ENCODE results near the gene MAP2. TPM values are rescaled to one million over a fixed set of nuclear protein-coding genes. Genes with fewer than 3 reads are reported as not detected.

MAP2 gene
- total RNA-seq, 1 experiment from 2014 or later: 7.4 TPM

DNA sequence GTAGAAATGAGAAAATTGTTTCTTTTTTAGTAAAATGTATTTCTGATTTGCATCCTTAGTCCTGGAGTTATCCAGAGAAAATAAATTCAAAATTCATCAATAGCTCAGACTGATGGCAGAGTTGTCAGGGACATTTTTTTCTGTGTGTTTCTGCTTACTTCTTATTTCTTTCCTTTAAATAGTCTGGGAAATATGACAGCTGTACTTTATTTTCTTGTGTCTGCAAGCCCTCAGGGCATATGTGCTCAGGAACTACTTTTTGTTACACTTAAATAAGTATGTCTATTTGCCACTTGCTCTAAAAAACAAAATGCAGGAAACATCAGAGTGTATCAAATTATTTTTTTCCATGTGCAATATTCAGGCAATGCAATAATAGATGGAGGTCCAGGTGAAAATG lies 221.0 kb downstream of the MAP2 start:
- Histone ChIP-seq H3K4me1 (ENCODE audit: control insufficient read depth in 1 of 2, insufficient read depth in 2 of 2, low read length in 2 of 2) (peaks cover 13 to 31% of the 10 kb centered on the region in 2 experiments), H3K27ac (ENCODE audit: low read depth, low read length) (no peak overlapping the region), H3K4me3 (replicated peaks in 1 of 2; ENCODE audit: low read depth in 1 of 2, low read length in 2 of 2) (no peak overlapping the region), H3K4me2 (ENCODE audit: low read length) (no peak overlapping the region), H3K36me3 (ENCODE audit: control insufficient read depth in 1 of 2, insufficient read depth in 2 of 2, low read length in 2 of 2) (no peaks in the 10 kb centered on the region), H4K20me1 (ENCODE audit: insufficient read depth) (no peaks in the 10 kb centered on the region), H2AFZ (ENCODE audit: low read depth, low read length, poor library complexity, severe bottlenecking) (no peak overlapping the region), H3K9me3 (ENCODE audit: control insufficient read depth in 1 of 2, insufficient read depth in 1 of 2, low read depth in 1 of 2, low read length in 2 of 2) (no peaks in the 10 kb centered on the region), H3K27me3 (ENCODE audit: insufficient read depth, low read length) (no peaks in the 10 kb centered on the region), H3K9ac (ENCODE audit: low read length) (no peak overlapping the region), H3K9me2 (ENCODE audit: insufficient read depth) (no peaks in the 10 kb centered on the region), H3K79me2 (ENCODE audit: insufficient read depth, low read length) (no peaks in the 10 kb centered on the region)
- intact Hi-C loops (cut with micrococcal nuclease): no loop called here
- no peak for ATAC-seq
- TF ChIP-seq, protein P1, sequence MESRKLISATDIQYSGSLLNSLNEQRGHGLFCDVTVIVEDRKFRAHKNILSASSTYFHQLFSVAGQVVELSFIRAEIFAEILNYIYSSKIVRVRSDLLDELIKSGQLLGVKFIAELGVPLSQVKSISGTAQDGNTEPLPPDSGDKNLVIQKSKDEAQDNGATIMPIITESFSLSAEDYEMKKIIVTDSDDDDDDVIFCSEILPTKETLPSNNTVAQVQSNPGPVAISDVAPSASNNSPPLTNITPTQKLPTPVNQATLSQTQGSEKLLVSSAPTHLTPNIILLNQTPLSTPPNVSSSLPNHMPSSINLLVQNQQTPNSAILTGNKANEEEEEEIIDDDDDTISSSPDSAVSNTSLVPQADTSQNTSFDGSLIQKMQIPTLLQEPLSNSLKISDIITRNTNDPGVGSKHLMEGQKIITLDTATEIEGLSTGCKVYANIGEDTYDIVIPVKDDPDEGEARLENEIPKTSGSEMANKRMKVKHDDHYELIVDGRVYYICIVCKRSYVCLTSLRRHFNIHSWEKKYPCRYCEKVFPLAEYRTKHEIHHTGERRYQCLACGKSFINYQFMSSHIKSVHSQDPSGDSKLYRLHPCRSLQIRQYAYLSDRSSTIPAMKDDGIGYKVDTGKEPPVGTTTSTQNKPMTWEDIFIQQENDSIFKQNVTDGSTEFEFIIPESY (IDR thresholded peaks at IDR 0.05; ENCODE audit: extremely low read depth, insufficient replicate concordance, low read length): no peak
- TF ChIP-seq ZFX (IDR thresholded peaks at IDR 0.05) (no peak), YY1 (IDR thresholded peaks at IDR 0.05; ENCODE audit: extremely low read depth, insufficient replicate concordance, low read depth, low read length) (no peak), JUND (IDR thresholded peaks at IDR 0.05) (no peak), SP1 (IDR thresholded peaks at IDR 0.05; ENCODE audit: low read depth) (no peak), POLR2AphosphoS5 (IDR thresholded peaks at IDR 0.05; ENCODE audit: low read depth, low read length) (no peak), SRF (IDR thresholded peaks at IDR 0.05; ENCODE audit: low read depth) (no peak)
- TF ChIP-seq, protein P2, sequence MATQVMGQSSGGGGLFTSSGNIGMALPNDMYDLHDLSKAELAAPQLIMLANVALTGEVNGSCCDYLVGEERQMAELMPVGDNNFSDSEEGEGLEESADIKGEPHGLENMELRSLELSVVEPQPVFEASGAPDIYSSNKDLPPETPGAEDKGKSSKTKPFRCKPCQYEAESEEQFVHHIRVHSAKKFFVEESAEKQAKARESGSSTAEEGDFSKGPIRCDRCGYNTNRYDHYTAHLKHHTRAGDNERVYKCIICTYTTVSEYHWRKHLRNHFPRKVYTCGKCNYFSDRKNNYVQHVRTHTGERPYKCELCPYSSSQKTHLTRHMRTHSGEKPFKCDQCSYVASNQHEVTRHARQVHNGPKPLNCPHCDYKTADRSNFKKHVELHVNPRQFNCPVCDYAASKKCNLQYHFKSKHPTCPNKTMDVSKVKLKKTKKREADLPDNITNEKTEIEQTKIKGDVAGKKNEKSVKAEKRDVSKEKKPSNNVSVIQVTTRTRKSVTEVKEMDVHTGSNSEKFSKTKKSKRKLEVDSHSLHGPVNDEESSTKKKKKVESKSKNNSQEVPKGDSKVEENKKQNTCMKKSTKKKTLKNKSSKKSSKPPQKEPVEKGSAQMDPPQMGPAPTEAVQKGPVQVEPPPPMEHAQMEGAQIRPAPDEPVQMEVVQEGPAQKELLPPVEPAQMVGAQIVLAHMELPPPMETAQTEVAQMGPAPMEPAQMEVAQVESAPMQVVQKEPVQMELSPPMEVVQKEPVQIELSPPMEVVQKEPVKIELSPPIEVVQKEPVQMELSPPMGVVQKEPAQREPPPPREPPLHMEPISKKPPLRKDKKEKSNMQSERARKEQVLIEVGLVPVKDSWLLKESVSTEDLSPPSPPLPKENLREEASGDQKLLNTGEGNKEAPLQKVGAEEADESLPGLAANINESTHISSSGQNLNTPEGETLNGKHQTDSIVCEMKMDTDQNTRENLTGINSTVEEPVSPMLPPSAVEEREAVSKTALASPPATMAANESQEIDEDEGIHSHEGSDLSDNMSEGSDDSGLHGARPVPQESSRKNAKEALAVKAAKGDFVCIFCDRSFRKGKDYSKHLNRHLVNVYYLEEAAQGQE (IDR thresholded peaks at IDR 0.05; ENCODE audit: low read depth): no peak
- no peak for DNase-seq (ENCODE audit: low read depth, low spot score)
- ChIA-PET RAD21 (ENCODE audit: low non-redundant PET in 1 of 2, low total read pairs in 2 of 2, uncharacterized antibody in 2 of 2, unreplicated experiment in 2 of 2) (no interaction called here), POLR2A (no interaction called here), CTCF (no interaction called here)
- BruUV-seq (replicated peaks): no TSS peak
